Measurements from ENCODE around the gene CFAP99.
A peak's percentile ranks its signal among the peaks of the same experiment; 100 is the strongest.
"Not testable (repeated sequence)": the region's sequence is repeated elsewhere in the genome, so short reads cannot be mapped to it uniquely, and the experiment has no call there.

Gene CFAP99

GRCh38 chr4:2418650-2419571 lies at the start of gene CFAP99:
Gene CFAP99, plus strand, starts transcription at chr4:2418955.
- DNase-seq: peak; percentile 98

GRCh38 chr4:2370597-2371320 lies 48.0 kb upstream of the CFAP99 start:
- DNase-seq: no peak

- no peak for DNase-seq
These were observed 46.8 kb upstream of the CFAP99 start for GRCh38 chr4:2371765-2372487.

- no peak for DNase-seq
These were observed 46.2 kb upstream of the CFAP99 start for GRCh38 chr4:2372488-2373030.

- no peak for DNase-seq
These were observed 45.2 kb upstream of the CFAP99 start for GRCh38 chr4:2373532-2373931.

- no peak for DNase-seq
These were observed 43.3 kb upstream of the CFAP99 start for GRCh38 chr4:2375427-2375826.

GRCh38 chr4:2377241-2377640 lies 41.5 kb upstream of the CFAP99 start:
- no peak for DNase-seq

- DNase-seq: no peak
These were observed 40.4 kb upstream of the CFAP99 start for GRCh38 chr4:2378401-2378800.

- DNase-seq: no peak
These were observed 39.9 kb upstream of the CFAP99 start for GRCh38 chr4:2378898-2379297.

GRCh38 chr4:2380589-2380988 lies 38.2 kb upstream of the CFAP99 start:
- not testable (repeated sequence) for DNase-seq

GRCh38 chr4:2382769-2383202 lies 36.0 kb upstream of the CFAP99 start:
- not testable (repeated sequence) for DNase-seq

- not testable (repeated sequence) for DNase-seq
These were observed 35.5 kb upstream of the CFAP99 start for GRCh38 chr4:2383220-2383631.

- DNase-seq: no peak
These were observed 35.0 kb upstream of the CFAP99 start for GRCh38 chr4:2383760-2384159.

GRCh38 chr4:2384245-2384644 lies 34.5 kb upstream of the CFAP99 start:
- DNase-seq: no peak

GRCh38 chr4:2385516-2385915 lies 33.2 kb upstream of the CFAP99 start:
- no peak for DNase-seq

GRCh38 chr4:2386717-2387116 lies 32.0 kb upstream of the CFAP99 start:
- DNase-seq: no peak

GRCh38 chr4:2387218-2387617 lies 31.5 kb upstream of the CFAP99 start:
- no peak for DNase-seq

- DNase-seq: no peak
These were observed 30.9 kb upstream of the CFAP99 start for GRCh38 chr4:2387829-2388228.

- DNase-seq: no peak
These were observed 30.1 kb upstream of the CFAP99 start for GRCh38 chr4:2388429-2389182.

GRCh38 chr4:2389691-2390090 lies 29.1 kb upstream of the CFAP99 start:
- no peak for DNase-seq

GRCh38 chr4:2390146-2390545 lies 28.6 kb upstream of the CFAP99 start:
- no peak for DNase-seq

GRCh38 chr4:2390784-2391421 lies 27.9 kb upstream of the CFAP99 start:
- DNase-seq: no peak
